ENCODE measurements around the gene CTSK. TPM values are rescaled to one million over a fixed set of nuclear protein-coding genes. Genes with fewer than 3 reads are reported as not detected.
A peak's percentile ranks its signal among the peaks of the same experiment; 100 is the strongest.
"Not testable (repeated sequence)": the region's sequence is repeated elsewhere in the genome, so short reads cannot be mapped to it uniquely, and the experiment has no call there.

CTSK gene
- 1 to 10 TPM; 1.5 to 2.1 TPM for total RNA-seq

DNA sequence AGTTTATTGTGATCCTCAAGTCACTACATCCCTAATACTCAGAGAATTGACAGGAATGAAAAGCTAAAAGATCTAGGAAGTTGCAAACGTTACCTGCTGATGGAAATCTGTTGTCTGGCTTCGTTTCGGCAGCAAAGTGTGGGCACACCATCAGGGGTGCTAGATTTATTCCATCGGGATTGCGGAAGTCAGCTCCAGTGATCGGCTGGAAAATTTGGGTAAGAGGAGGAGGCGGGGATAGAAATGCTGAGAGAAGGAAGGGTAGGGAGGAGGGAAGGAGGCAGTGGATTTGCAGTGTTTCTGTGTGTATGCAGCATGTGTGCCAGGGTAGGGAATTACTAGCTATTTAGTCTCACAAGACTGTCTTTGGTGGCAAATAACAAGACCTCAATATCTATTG lies at the start of gene CTSK:
CTSK (minus strand) TSS at position 140 of the 400 bp plus-strand sequence. CDS start 1,455 bp downstream, outside the sequence.
- intact Hi-C loops (cut with DNase I, micrococcal nuclease) = no loop called here
- ChIA-PET CTCF (interaction anchor here (0.6 to 1.2 kb wide), 4 partner anchors 20 to 336 kb away, joined by 3 to 4 read pairs (median 3); no protein-coding TSS in a partner anchor), POLR2A (no interaction called here)
- ATAC-seq (no peak), DNase-seq (no peak)
- H3K27me3 Mint-ChIP-seq = no peaks in the 10 kb centered on the region
- no peaks in the 10 kb centered on the region for H3K9me3 Mint-ChIP-seq (ENCODE audit: low read depth)
- no peak within 1 kb of the TSS for H3K27ac Mint-ChIP-seq
- H3K36me3 Mint-ChIP-seq (ENCODE audit: low read depth) = peaks cover 4% of the 10 kb centered on the region
- no peak within 1 kb of the TSS for H3K4me3 Mint-ChIP-seq
- peaks cover 14% of the 10 kb centered on the region for H3K4me1 Mint-ChIP-seq

DNA sequence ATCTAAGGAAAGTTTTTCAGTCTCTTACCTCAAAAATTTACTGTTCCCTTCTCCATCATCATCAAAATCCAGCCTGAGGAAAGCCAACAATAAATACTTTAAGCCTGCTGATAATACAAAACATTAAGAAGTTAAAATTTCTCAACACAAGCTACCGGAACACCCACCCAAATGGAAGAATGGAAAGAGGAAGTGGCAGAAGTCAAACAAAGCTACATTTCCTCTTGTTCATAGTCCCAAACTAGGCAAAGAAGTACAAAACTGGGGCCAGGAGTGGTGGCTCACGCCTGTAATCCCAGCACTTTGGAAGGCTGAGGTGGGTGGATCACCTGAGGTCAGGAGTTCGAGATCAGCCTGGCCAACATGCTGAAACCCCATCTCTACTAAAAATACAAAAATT lies 44.7 kb upstream of the CTSK start:
- H3K4me1 Mint-ChIP-seq; H3K27me3 Mint-ChIP-seq; H3K9me3 Mint-ChIP-seq (ENCODE audit: low read depth); H3K4me3 Mint-ChIP-seq; H3K27ac Mint-ChIP-seq; intact Hi-C loops (cut with DNase I, micrococcal nuclease); ATAC-seq; CTCF ChIA-PET; DNase-seq: not testable (repeated sequence)
- peaks cover 24% of the 10 kb centered on the region for H3K36me3 Mint-ChIP-seq (ENCODE audit: low read depth)
- POLR2A ChIA-PET = interaction anchor here (0.7 kb wide), 1 partner anchor 15 kb away, joined by 3 read pairs; no protein-coding TSS in a partner anchor

DNA sequence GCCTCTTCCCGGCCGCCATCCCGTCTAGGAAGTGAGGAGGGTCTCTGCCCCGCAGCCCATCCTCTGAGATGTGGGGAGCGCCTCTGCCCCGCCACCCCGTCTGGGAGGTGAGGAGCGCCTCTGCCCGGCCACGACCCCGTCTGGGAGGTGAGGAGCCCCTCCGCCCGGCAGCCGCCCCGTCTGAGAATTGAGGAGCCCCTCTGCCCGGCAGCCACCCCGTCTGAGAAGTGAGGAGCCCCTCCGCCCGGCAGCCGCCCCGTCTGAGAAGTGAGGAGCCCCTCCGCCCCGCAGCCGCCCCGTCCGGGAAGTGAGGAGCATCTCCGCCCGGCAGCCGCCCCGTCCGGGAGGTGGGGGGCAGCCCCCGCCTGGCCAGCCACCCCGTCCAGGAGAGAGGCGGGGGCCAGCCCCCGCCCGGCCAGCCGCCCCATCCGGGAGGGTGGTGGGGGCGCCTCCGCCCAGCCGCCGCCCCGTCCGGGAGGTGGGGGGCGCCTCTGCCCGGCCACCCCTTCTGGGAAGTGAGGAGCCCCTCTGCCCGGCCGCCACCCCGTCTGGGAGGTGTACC lies 42.8 kb upstream of the CTSK start:
- POLR2A ChIA-PET; intact Hi-C loops (cut with DNase I, micrococcal nuclease); H3K9me3 Mint-ChIP-seq (ENCODE audit: low read depth); H3K4me3 Mint-ChIP-seq; H3K27me3 Mint-ChIP-seq; DNase-seq; ATAC-seq; H3K27ac Mint-ChIP-seq; CTCF ChIA-PET: not testable (repeated sequence)
- H3K4me1 Mint-ChIP-seq = peaks cover 15% of the 10 kb centered on the region
- peaks cover 27% of the 10 kb centered on the region for H3K36me3 Mint-ChIP-seq (ENCODE audit: low read depth)

DNA sequence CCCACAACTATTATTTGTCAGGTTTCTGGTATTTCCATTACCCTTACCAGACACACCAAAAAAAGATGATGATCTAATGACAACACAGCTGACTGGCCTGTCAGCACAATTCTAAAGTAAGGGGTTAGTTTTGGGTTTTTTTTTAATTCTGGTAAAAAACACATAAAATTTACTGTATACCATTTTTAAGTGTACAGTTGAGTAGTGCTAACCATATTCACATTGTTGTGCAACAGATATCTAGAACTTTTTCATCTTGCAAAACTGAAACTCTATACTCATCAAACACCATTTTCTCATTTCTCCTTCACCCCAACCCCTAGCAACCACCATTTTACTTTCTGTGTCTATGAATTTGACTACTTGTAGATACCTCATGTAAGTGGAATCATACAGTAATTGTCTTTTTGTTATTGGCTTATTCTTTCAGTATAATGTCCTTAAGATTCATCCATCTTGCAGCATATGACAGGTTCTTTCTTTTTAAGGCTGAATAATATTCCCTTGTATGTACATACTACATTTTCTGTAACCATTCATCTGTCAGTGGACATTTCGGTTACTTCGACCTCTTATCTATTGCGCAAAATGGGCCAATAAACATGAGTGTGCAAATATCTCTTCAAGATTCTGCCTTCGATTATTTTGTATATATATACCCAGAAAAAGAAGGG lies 38.5 kb upstream of the CTSK start:
- Mint-ChIP-seq H3K4me3 (no peak overlapping the region), H3K9me3 (ENCODE audit: low read depth) (no peaks in the 10 kb centered on the region), H3K27me3 (no peaks in the 10 kb centered on the region), H3K4me1 (peaks cover 28% of the 10 kb centered on the region), H3K27ac (no peak overlapping the region), H3K36me3 (ENCODE audit: low read depth) (peaks cover 10% of the 10 kb centered on the region)
- peak; percentile 80 for ATAC-seq
- intact Hi-C loops (cut with DNase I, micrococcal nuclease) = loop anchor here in 1 of 2 experiments (1.0 kb wide), 1 partner anchor 76 kb away; no protein-coding TSS in a partner anchor
- ChIA-PET CTCF (no interaction called here), POLR2A (no interaction called here)
- no peak for DNase-seq

DNA sequence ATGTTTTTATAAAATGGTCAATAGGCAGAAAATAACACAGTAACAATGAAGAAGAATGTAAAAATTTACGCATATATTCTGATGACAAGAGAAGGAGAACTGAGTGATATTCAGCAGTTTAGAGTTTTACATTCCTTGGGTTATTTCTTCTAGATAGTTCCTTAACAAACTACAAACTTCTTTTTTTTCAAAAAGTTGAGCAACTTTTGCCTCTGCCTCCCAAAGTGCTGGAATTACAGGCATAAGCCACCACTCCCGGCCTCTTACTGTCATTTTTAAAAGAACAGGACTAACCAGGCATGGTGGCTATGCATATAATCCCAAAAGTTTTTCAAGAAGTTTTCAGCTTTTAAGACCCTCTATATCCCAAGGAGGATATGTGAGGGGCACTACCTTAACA lies 35.4 kb upstream of the CTSK start:
- intact Hi-C loops (cut with DNase I, micrococcal nuclease) = loop anchor here in 1 of 2 experiments (5.0 kb wide), 1 partner anchor 34 kb away; the partner anchor contains the start of gene ARNT
- Mint-ChIP-seq H3K36me3 (ENCODE audit: low read depth) (peaks cover 31% of the 10 kb centered on the region), H3K9me3 (ENCODE audit: low read depth) (no peaks in the 10 kb centered on the region), H3K4me1 (peaks cover 42% of the 10 kb centered on the region), H3K27ac (no peak overlapping the region), H3K4me3 (no peak overlapping the region), H3K27me3 (no peaks in the 10 kb centered on the region)
- CTCF ChIA-PET = interaction anchor here (0.6 to 1.6 kb wide), 3 partner anchors 15 to 215 kb away, joined by 3 to 5 read pairs (median 3); no protein-coding TSS in a partner anchor
- POLR2A ChIA-PET = no interaction called here
- no peak for ATAC-seq
- DNase-seq = no peak

DNA sequence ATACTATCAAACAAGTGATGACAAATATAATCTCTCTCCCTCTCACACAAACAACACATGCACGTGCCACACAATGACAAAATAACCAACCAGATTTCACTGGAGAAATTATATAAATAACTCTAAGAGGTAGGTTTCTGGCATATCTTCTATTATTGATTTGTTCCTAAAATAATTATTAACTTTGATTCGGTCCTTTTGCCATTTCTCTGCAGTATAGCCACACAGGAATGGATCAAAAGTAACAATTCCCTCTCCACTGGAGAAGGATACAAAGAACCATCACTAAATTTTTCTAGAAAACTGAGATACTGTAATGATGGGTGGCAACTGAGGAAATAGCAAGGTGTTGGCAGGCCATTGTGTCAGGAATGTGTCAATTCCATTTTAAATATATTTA lies 34.9 kb upstream of the CTSK start:
- H3K4me1 Mint-ChIP-seq = peaks cover 42% of the 10 kb centered on the region
- peaks cover 35% of the 10 kb centered on the region for H3K36me3 Mint-ChIP-seq (ENCODE audit: low read depth)
- no peak overlapping the region for H3K4me3 Mint-ChIP-seq
- intact Hi-C loops (cut with DNase I, micrococcal nuclease) = loop anchor here in 1 of 2 experiments (5.0 kb wide), 1 partner anchor 34 kb away; the partner anchor contains the start of gene ARNT
- ATAC-seq = no peak
- POLR2A ChIA-PET = no interaction called here
- H3K27ac Mint-ChIP-seq = no peak overlapping the region
- no peaks in the 10 kb centered on the region for H3K27me3 Mint-ChIP-seq
- H3K9me3 Mint-ChIP-seq (ENCODE audit: low read depth) = no peaks in the 10 kb centered on the region
- CTCF ChIA-PET = interaction anchor here (1.3 to 1.6 kb wide), 2 partner anchors 15 to 79 kb away, joined by 3 to 5 read pairs; no protein-coding TSS in a partner anchor
- no peak for DNase-seq

DNA sequence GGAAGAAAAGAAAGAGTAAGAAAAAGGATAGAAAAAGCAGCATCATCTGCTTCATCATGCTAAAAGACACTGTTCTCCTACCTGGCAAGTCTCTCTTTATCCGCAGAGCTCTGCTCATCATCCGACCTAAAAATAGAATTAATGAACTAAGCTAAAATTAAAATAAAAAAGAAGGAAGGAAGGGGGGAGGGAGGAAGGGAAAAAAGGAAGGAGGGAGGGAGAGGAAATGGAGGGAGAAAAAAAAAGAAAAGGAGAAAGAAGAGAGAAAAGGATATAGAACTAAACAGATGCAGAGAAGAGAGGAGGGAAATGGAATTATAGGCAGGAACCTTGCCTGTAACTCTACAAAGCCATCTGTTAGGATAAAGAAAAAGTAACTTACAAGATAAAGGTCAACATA lies 34.3 kb upstream of the CTSK start:
- H3K4me1 Mint-ChIP-seq = peaks cover 38% of the 10 kb centered on the region

DNA sequence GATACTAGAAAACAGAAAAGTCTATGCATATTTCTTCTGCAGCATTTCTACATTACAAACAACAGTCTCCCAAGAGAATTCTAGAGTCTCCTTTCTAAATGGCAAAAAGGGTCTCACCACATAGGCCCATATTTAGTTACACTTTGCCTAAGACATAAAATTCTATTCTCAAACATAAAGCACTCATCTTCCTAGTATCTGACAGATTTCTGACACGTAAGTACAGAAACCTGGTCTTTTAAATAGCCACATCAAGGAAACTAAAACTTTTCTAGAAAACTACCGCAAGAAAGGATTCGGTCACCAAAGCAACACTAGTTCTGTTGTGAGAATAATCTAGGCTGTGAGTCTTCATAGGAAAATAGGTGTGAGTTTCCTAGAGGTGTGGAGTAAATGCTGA lies 33.6 kb upstream of the CTSK start:
- peaks cover 33% of the 10 kb centered on the region for H3K4me1 Mint-ChIP-seq
- ATAC-seq = peak; percentile 91
- no peak for DNase-seq
- intact Hi-C loops (cut with DNase I, micrococcal nuclease) = loop anchor here (1.0 to 5.0 kb wide), 2 partner anchors 36 to 81 kb away; partner anchors contain the start of gene ARNT (in 1 of the 2)
- POLR2A ChIA-PET = no interaction called here
- peak overlapping the region; percentile 2 for H3K4me3 Mint-ChIP-seq
- peaks cover 39% of the 10 kb centered on the region for H3K36me3 Mint-ChIP-seq (ENCODE audit: low read depth)
- H3K27me3 Mint-ChIP-seq = no peaks in the 10 kb centered on the region
- H3K27ac Mint-ChIP-seq = peak overlapping the region; percentile 21
- CTCF ChIA-PET = no interaction called here
- no peaks in the 10 kb centered on the region for H3K9me3 Mint-ChIP-seq (ENCODE audit: low read depth)

More for the DNA sequence above, 34.3 kb upstream of the CTSK start:
- CTCF ChIA-PET = interaction anchor here (1.6 kb wide), 1 partner anchor 14 kb away, joined by 3 read pairs; no protein-coding TSS in a partner anchor
- peak overlapping the region; percentile 53 for H3K27ac Mint-ChIP-seq
- H3K36me3 Mint-ChIP-seq (ENCODE audit: low read depth) = peaks cover 34% of the 10 kb centered on the region
- no peaks in the 10 kb centered on the region for H3K27me3 Mint-ChIP-seq
- no peak for DNase-seq
- POLR2A ChIA-PET = no interaction called here
- no peak for ATAC-seq
- H3K4me3 Mint-ChIP-seq = no peak overlapping the region
- no peaks in the 10 kb centered on the region for H3K9me3 Mint-ChIP-seq (ENCODE audit: low read depth)
- intact Hi-C loops (cut with DNase I, micrococcal nuclease) = loop anchor here in 1 of 2 experiments (5.0 kb wide), 1 partner anchor 35 kb away; the partner anchor contains the start of gene ARNT

DNA sequence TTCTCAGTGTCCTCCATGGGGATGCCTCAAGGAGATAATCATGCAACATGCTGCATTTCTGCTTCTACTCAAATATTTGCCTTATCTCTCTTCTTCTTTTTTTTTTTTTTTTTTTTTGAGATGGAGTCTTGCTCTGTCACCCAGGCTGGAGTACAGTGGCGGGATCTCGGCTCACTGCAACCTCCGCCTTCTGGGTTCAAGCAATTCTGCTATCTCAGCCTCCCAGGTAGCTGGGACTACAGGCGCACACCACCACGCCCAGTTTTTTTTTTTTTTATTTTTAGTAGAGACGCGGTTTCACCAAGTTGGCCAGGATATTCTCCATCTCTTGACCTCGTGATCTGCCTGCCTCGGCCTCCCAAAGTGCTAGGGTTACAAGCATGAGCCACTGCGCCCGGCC lies 32.8 kb upstream of the CTSK start:
- CTCF ChIA-PET; H3K9me3 Mint-ChIP-seq (ENCODE audit: low read depth); DNase-seq; ATAC-seq; POLR2A ChIA-PET; H3K27ac Mint-ChIP-seq; H3K4me3 Mint-ChIP-seq; H3K27me3 Mint-ChIP-seq: not testable (repeated sequence)
- intact Hi-C loops (cut with DNase I, micrococcal nuclease) = loop anchor here (1.0 to 5.0 kb wide), 2 partner anchors 36 to 81 kb away; partner anchors contain the start of gene ARNT (in 1 of the 2)
- H3K36me3 Mint-ChIP-seq (ENCODE audit: low read depth) = peaks cover 39% of the 10 kb centered on the region
- H3K4me1 Mint-ChIP-seq = peaks cover 27% of the 10 kb centered on the region

DNA sequence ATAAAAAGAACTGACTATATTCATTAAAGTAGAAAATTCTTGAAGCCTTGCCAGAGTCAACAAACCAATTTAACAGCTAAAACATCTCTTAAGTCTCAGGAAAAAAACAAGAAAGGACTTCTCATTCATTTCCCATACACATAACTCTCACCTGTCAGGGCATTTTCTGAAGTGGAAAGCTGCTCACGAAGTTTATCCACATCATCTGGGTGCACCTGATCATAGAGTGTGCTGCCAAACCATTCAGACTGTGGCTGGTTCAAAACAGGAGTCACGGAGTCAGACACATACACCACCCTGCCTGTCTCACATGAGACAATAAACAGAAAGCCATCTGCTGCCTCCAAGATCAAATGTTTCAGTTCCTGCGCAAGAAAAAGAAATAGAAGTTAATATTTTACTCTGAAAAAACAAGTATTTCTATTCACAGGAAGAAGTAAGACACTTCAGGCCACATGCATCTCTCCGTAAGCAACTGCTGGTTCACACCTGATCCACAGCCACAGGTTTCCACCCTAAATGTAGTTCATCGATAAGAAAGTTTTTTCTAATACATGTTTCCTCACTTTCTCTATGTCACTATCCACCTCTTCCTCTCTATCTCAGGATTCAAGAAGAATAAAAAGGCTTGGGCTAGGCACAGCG lies 28.2 kb upstream of the CTSK start:
- Mint-ChIP-seq H3K36me3 (ENCODE audit: low read depth) (peaks cover 56% of the 10 kb centered on the region), H3K9me3 (ENCODE audit: low read depth) (no peaks in the 10 kb centered on the region), H3K27me3 (no peaks in the 10 kb centered on the region), H3K27ac (no peak overlapping the region), H3K4me3 (no peak overlapping the region), H3K4me1 (peaks cover 10% of the 10 kb centered on the region)
- ChIA-PET POLR2A (no interaction called here), CTCF (interaction anchor here (0.6 to 1.4 kb wide), 3 partner anchors 11 to 253 kb away, joined by 3 to 4 read pairs (median 3); no protein-coding TSS in a partner anchor)
- no peak for ATAC-seq
- intact Hi-C loops (cut with DNase I, micrococcal nuclease) = no loop called here
- no peak for DNase-seq

DNA sequence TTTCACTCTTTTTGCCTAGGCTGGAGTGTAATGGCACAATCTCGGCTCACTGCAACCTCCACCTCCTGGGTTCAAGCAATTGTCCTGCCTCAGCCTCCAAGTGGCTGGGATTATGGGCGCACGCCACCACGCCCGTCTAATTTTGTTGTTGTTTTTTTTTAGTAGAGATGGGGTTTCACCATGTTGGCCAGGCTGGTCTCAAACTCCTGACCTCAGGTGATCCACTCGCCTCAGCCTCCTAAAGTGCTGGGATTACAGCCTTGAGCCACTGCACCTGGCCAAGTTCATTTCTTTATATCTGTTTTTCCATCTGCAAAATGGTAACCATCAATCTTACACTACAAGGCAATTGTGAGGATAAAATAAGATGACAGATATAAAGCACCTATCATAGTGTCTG lies 25.9 kb upstream of the CTSK start:
- H3K36me3 Mint-ChIP-seq (ENCODE audit: low read depth) = peaks cover 50% of the 10 kb centered on the region
- ATAC-seq; intact Hi-C loops (cut with DNase I, micrococcal nuclease); H3K4me1 Mint-ChIP-seq; H3K4me3 Mint-ChIP-seq; H3K27ac Mint-ChIP-seq; H3K9me3 Mint-ChIP-seq (ENCODE audit: low read depth); CTCF ChIA-PET; H3K27me3 Mint-ChIP-seq; DNase-seq; POLR2A ChIA-PET: not testable (repeated sequence)

Measured in activated CD4-positive, alpha-beta T cell treated with anti-CD3 and anti-CD28 coated beads for 36 hours (primary cell).